ENCODE measurements around the gene FCRL3. TPM values are rescaled to one million over a fixed set of nuclear protein-coding genes. Genes with fewer than 3 reads are reported as not detected.

Gene FCRL3
- total RNA-seq, 1 experiment from 2014 or later, result 2.2 TPM

- Mint-ChIP-seq H3K4me1 (ENCODE audit: low read depth, unreplicated experiment) (no peaks in the 10 kb centered on the region), H3K4me3 (ENCODE audit: low read depth, unreplicated experiment) (no peak overlapping the region), H3K27me3 (ENCODE audit: unreplicated experiment) (no peaks in the 10 kb centered on the region), H3K27ac (ENCODE audit: unreplicated experiment) (no peak overlapping the region), H3K36me3 (ENCODE audit: insufficient read depth, unreplicated experiment) (no peaks in the 10 kb centered on the region), H3K9me3 (ENCODE audit: low read depth, unreplicated experiment) (peaks cover 11% of the 10 kb centered on the region)
- CTCF ChIA-PET, result no interaction called here
- no peak for DNase-seq
- intact Hi-C loops (cut with micrococcal nuclease; ENCODE audit: unreplicated experiment), result no loop called here
- TF ChIP-seq, protein P1, sequence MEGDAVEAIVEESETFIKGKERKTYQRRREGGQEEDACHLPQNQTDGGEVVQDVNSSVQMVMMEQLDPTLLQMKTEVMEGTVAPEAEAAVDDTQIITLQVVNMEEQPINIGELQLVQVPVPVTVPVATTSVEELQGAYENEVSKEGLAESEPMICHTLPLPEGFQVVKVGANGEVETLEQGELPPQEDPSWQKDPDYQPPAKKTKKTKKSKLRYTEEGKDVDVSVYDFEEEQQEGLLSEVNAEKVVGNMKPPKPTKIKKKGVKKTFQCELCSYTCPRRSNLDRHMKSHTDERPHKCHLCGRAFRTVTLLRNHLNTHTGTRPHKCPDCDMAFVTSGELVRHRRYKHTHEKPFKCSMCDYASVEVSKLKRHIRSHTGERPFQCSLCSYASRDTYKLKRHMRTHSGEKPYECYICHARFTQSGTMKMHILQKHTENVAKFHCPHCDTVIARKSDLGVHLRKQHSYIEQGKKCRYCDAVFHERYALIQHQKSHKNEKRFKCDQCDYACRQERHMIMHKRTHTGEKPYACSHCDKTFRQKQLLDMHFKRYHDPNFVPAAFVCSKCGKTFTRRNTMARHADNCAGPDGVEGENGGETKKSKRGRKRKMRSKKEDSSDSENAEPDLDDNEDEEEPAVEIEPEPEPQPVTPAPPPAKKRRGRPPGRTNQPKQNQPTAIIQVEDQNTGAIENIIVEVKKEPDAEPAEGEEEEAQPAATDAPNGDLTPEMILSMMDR (IDR thresholded peaks at IDR 0.05; ENCODE audit: unreplicated experiment), result no peak
- BruUV-seq (replicated peaks), result no TSS peak
These were observed 22.6 kb upstream of the FCRL3 start for GRCh38 chr1:157723157-157723556.

GRCh38 chr1:157721985-157722384 lies 21.4 kb upstream of the FCRL3 start:
- CTCF ChIA-PET, result no interaction called here
- intact Hi-C loops (cut with micrococcal nuclease; ENCODE audit: unreplicated experiment), result no loop called here
- Mint-ChIP-seq H3K36me3 (ENCODE audit: insufficient read depth, unreplicated experiment) (no peaks in the 10 kb centered on the region), H3K4me3 (ENCODE audit: low read depth, unreplicated experiment) (no peak overlapping the region), H3K4me1 (ENCODE audit: low read depth, unreplicated experiment) (no peaks in the 10 kb centered on the region), H3K27ac (ENCODE audit: unreplicated experiment) (no peak overlapping the region), H3K9me3 (ENCODE audit: low read depth, unreplicated experiment) (peaks cover 11% of the 10 kb centered on the region), H3K27me3 (ENCODE audit: unreplicated experiment) (no peaks in the 10 kb centered on the region)
- BruUV-seq (replicated peaks), result no TSS peak
- TF ChIP-seq, protein P1 (IDR thresholded peaks at IDR 0.05; ENCODE audit: unreplicated experiment), result no peak
- no peak for DNase-seq

DNA sequence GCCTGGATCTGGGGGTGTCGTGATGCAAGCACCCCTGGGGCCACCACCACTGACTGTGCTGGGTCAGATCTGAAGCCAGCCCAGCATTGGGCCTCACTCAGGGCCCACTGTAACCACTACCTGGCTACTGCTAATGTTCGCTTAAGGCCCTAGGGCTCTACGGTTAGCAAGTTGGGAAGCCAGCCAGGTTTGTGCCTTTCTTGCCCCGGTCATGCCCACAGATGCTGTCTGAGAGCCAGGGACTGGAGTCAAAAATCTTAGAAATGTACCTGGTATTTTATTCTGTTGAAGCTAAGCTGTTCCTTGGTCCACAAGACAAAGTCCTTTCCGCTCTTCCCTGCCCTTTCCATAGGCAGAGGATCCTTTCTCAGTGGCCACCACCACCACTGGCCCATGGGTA lies 15.2 kb upstream of the FCRL3 start:
- BruUV-seq (replicated peaks), result no TSS peak
- TF ChIP-seq, protein P1 (IDR thresholded peaks at IDR 0.05; ENCODE audit: unreplicated experiment), result no peak
- Mint-ChIP-seq H3K4me3 (ENCODE audit: low read depth, unreplicated experiment) (no peak overlapping the region), H3K4me1 (ENCODE audit: low read depth, unreplicated experiment) (no peaks in the 10 kb centered on the region), H3K9me3 (ENCODE audit: low read depth, unreplicated experiment) (peaks cover 1% of the 10 kb centered on the region), H3K27me3 (ENCODE audit: unreplicated experiment) (no peaks in the 10 kb centered on the region), H3K27ac (ENCODE audit: unreplicated experiment) (no peak overlapping the region), H3K36me3 (ENCODE audit: insufficient read depth, unreplicated experiment) (no peaks in the 10 kb centered on the region)
- intact Hi-C loops (cut with micrococcal nuclease; ENCODE audit: unreplicated experiment), result no loop called here
- no peak for DNase-seq
- CTCF ChIA-PET, result no interaction called here

- H3K4me1 Mint-ChIP-seq (ENCODE audit: low read depth, unreplicated experiment), result no peaks in the 10 kb centered on the region
- no peak overlapping the region for H3K27ac Mint-ChIP-seq (ENCODE audit: unreplicated experiment)
- peaks cover 6% of the 10 kb centered on the region for H3K9me3 Mint-ChIP-seq (ENCODE audit: low read depth, unreplicated experiment)
- no peak for DNase-seq
- TF ChIP-seq, protein P1 (IDR thresholded peaks at IDR 0.05; ENCODE audit: unreplicated experiment), result no peak
- H3K4me3 Mint-ChIP-seq (ENCODE audit: low read depth, unreplicated experiment), result no peak overlapping the region
- intact Hi-C loops (cut with micrococcal nuclease; ENCODE audit: unreplicated experiment), result no loop called here
- no peaks in the 10 kb centered on the region for H3K27me3 Mint-ChIP-seq (ENCODE audit: unreplicated experiment)
- CTCF ChIA-PET, result interaction anchor here (0.7 to 1.0 kb wide), 2 partner anchors 131 to 291 kb away, joined by 3 to 5 read pairs; no protein-coding TSS in a partner anchor
- no peaks in the 10 kb centered on the region for H3K36me3 Mint-ChIP-seq (ENCODE audit: insufficient read depth, unreplicated experiment)
- no TSS peak for BruUV-seq (replicated peaks)
These were observed 11.2 kb upstream of the FCRL3 start for GRCh38 chr1:157711802-157712201.

All from Calu3 (cell line).